A549 (cell line): ENCODE measurements around the gene CFAP77. TPM values are rescaled to one million over a fixed set of nuclear protein-coding genes. Genes with fewer than 3 reads are reported as not detected.

ENCODE experiments used
- ATAC-seq, 2 experiments: fragments of 200-7000 bp in 1 of 2; fragments of >200 bp in 1 of 2; cut with Nextera tagmentation in 1 of 2; cut with Tn5 transposase in 1 of 2; 3 replicates each; pipeline versions ENCODE4 v1.8.0 to v1.9.1; 2018 to 2020; ENCODE audit warnings: mild to moderate bottlenecking in 1 of 2, moderate library complexity in 1 of 2
- CTCF ChIA-PET: fragments of 300-600 bp; sonication (Branson Sonifier 250); formaldehyde crosslinking; extraction: SDS; loops from one replicate; lab custom pipeline; 2021; ENCODE audit warnings: antibody characterized with exemption, inconsistent platforms; lab: Yijun Ruan, JAX
- POLR2A ChIA-PET: fragments of 350-600 bp; formaldehyde crosslinking; extraction: SDS; loops from one replicate; lab custom pipeline; 2021; ENCODE audit warnings: antibody characterized with exemption, inconsistent platforms; lab: Yijun Ruan, JAX
- DNase-seq, 2 experiments: peaks; one replicate each; pipeline versions ENCODE4 v3.0.0 to v3.0.0-alpha.2; 2011 to 2016; ENCODE audit warnings: low read depth in 1 of 2, low spot score in 1 of 2
- FAIRE-seq: peaks from 2 replicates; lab custom pipeline; 2011; peaks lifted over from hg19 to GRCh38; lab: Jason Lieb, UNC
- H3K27ac ChIP-seq, 2 experiments: fragments of >200 bp; sonication (Bioruptor Twin); formaldehyde crosslinking; 3 replicates each; pipeline ENCODE4 v1.5.1; 2016 to 2017
- H3K4me1 ChIP-seq: fragments of >200 bp; sonication (Bioruptor Twin); formaldehyde crosslinking; 3 replicates; pipeline ENCODE4 v1.6.1; 2016
- H3K4me2 ChIP-seq: fragments of >200 bp; sonication (Bioruptor Twin); formaldehyde crosslinking; 3 replicates; pipeline ENCODE4 v1.6.1; 2016
- H3K4me3 ChIP-seq: fragments of >200 bp; sonication (Bioruptor Twin); formaldehyde crosslinking; 3 replicates; pipeline ENCODE4 v1.5.1; 2016
- H3K9me3 ChIP-seq: fragments of >200 bp; sonication (Bioruptor Twin); formaldehyde crosslinking; 3 replicates; pipeline ENCODE4 v1.6.1; 2016
- CHD2 ChIP-seq: fragments of 150-350 bp; IDR thresholded peaks from 2 replicates; pipeline ENCODE4 v1.6.1; 2014; ENCODE audit warnings: low read length; ENCODE audit not compliant: partially characterized antibody
- EHF ChIP-seq: fragments of 250-450 bp; sonication (Bioruptor Pico); IDR thresholded peaks from 2 replicates; pipeline ENCODE4 v1.5.0; 2020; ENCODE audit warnings: mild to moderate bottlenecking
- EHMT2 ChIP-seq: fragments of 200-600 bp; sonication (generic); IDR thresholded peaks from 2 replicates; pipeline ENCODE4 v1.6.1; 2016; ENCODE audit warnings: antibody characterized with exemption, low read depth, mild to moderate bottlenecking, moderate library complexity
- EP300 ChIP-seq, 2 experiments: fragments of >200 bp; sonication (Bioruptor Twin); formaldehyde crosslinking; IDR thresholded peaks; 2 replicates in 1 of 2; 3 replicates in 1 of 2; pipeline ENCODE4 v1.6.1; 2016 to 2017
- ESRRA ChIP-seq: fragments of 150-350 bp; IDR thresholded peaks from 2 replicates; pipeline ENCODE4 v1.6.1; 2014; ENCODE audit warnings: mild to moderate bottlenecking, low read length, borderline replicate concordance
- HDAC2 ChIP-seq: fragments of 200-600 bp; sonication (generic); IDR thresholded peaks from 2 replicates; pipeline ENCODE4 v1.6.1; 2016
- HOXA7 ChIP-seq: fragments of 250-450 bp; sonication (Bioruptor Pico); IDR thresholded peaks from 2 replicates; pipeline ENCODE4 v1.5.0; 2020; ENCODE audit warnings: mild to moderate bottlenecking, moderate library complexity
- JUN ChIP-seq, 2 experiments: fragments of >200 bp; sonication (Bioruptor Twin); formaldehyde crosslinking; IDR thresholded peaks; 2 replicates in 1 of 2; 3 replicates in 1 of 2; pipeline ENCODE4 v1.6.1; 2016 to 2017
- KDM5A ChIP-seq: fragments of 200-600 bp; sonication (generic); IDR thresholded peaks from 2 replicates; pipeline ENCODE4 v1.6.1; 2016; ENCODE audit warnings: antibody characterized with exemption, mild to moderate bottlenecking
- MAFK ChIP-seq: fragments of 450-650 bp; IDR thresholded peaks from 2 replicates; pipeline ENCODE4 v1.6.1; 2014; ENCODE audit not compliant: partially characterized antibody
- MAZ ChIP-seq: fragments of 150-350 bp; IDR thresholded peaks from 2 replicates; pipeline ENCODE4 v1.6.1; 2014; ENCODE audit warnings: antibody characterized with exemption, low read depth, low read length, borderline replicate concordance
- MYC ChIP-seq: IDR thresholded peaks from 2 replicates; pipeline ENCODE4 v1.6.1; 2012; ENCODE audit warnings: mild to moderate bottlenecking, inconsistent platforms, low read length, improper control_type of control experiment, borderline replicate concordance
- NR3C1 ChIP-seq: fragments of >200 bp; sonication (Bioruptor Twin); formaldehyde crosslinking; IDR thresholded peaks from 3 replicates; pipeline ENCODE4 v1.6.1; 2017
- PHF8 ChIP-seq: fragments of 200-600 bp; sonication (generic); IDR thresholded peaks from 2 replicates; pipeline ENCODE4 v1.6.1; 2016; ENCODE audit warnings: low read depth, mild to moderate bottlenecking, antibody characterized with exemption, moderate library complexity, borderline replicate concordance
- RCOR1 ChIP-seq: fragments of 150-350 bp; IDR thresholded peaks from 2 replicates; pipeline ENCODE4 v1.6.1; 2014; ENCODE audit warnings: antibody characterized with exemption, low read length, low read depth
- RNF2 ChIP-seq: fragments of 200-600 bp; sonication (generic); IDR thresholded peaks from 2 replicates; pipeline ENCODE4 v1.6.1; 2016; ENCODE audit warnings: low read depth, mild to moderate bottlenecking, antibody characterized with exemption, moderate library complexity, borderline replicate concordance
- SMC3 ChIP-seq: fragments of >200 bp; sonication (Bioruptor Twin); formaldehyde crosslinking; IDR thresholded peaks from 3 replicates; pipeline ENCODE4 v1.6.1; 2018; ENCODE audit warnings: inconsistent platforms
- ZC3H11A ChIP-seq: fragments of 450-650 bp; IDR thresholded peaks from 2 replicates; pipeline ENCODE4 v1.6.1; 2014; ENCODE audit warnings: antibody characterized with exemption, mild to moderate bottlenecking
- ZFP36 ChIP-seq: fragments of 450-650 bp; IDR thresholded peaks from 2 replicates; pipeline ENCODE4 v1.6.1; 2014; ENCODE audit warnings: borderline replicate concordance; ENCODE audit not compliant: partially characterized antibody
- ZNF302 ChIP-seq: fragments of 250-450 bp; sonication (Bioruptor Pico); IDR thresholded peaks from 2 replicates; pipeline ENCODE4 v1.9.0; 2021; ENCODE audit warnings: inconsistent platforms, mild to moderate bottlenecking, moderate library complexity
- WGBS: methylation state at CpG from one replicate; pipeline ENCODE4 v1.1.6; 2017; ENCODE audit errors: missing lambda C conversion rate; 5-methylcytosine and 5-hydroxymethylcytosine counted together
- polyA plus RNA-seq, 4 experiments: library from polyadenylated mRNA; depleted of rRNA in 3 of 4; stranded (reverse); fragments of >200 nt; fragmentation: RNase III in 1 of 4; extraction: RNeasy Plus Mini Kit Qiagen cat#74134 plus additional on column Dnase treatment in 1 of 4; gene quantifications; 2 replicates in 3 of 4; 3 replicates in 1 of 4; pipeline ENCODE4 v1.2.3, GENCODE V29; 2011 to 2017
- TF ChIP-seq, protein P1 (sequence below): fragments of 200-600 bp; sonication (generic); IDR thresholded peaks from 2 replicates; pipeline ENCODE4 v1.6.1; 2016; ENCODE audit warnings: antibody characterized with exemption, mild to moderate bottlenecking, moderate library complexity
- TF ChIP-seq, protein P2 (sequence below): IDR thresholded peaks from 2 replicates; pipeline ENCODE4 v1.6.1; 2012
- TF ChIP-seq, protein P3 (sequence below): fragments of 150-350 bp; IDR thresholded peaks from 2 replicates; pipeline ENCODE4 v1.6.1; 2014; ENCODE audit warnings: low read depth, mild to moderate bottlenecking, low read length
- TF ChIP-seq, protein P4 (sequence below): IDR thresholded peaks from 2 replicates; pipeline ENCODE4 v1.6.1; 2012
- TF ChIP-seq, protein P5 (sequence below): fragments of >200 bp; sonication (Bioruptor Twin); formaldehyde crosslinking; IDR thresholded peaks from 3 replicates; pipeline ENCODE4 v1.6.1; 2016

The CFAP77 gene
- polyA plus RNA-seq, 2 of the 4 experiments (the other 2 are of a cell fraction), result 0.05 TPM; not detected in 1

DNA sequence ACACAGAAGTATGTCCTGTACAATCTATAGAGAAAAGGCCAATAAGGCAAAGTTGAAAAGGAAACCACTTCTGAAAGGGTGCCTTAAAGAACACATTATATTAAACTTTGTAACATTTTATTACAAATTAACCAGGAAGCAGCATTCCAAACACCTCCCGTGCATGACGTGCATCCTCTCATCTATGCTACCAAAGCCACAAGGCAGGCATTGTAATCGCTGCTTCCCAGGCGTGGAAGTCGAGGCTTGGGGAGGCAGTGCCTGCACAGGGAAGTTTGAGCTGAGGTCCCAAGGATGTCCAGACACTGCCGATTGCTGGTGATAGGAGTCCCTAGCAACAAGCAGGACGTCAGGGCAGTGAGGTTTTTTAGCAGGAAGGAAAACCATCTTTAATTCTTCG is 128.1 kb downstream of the CFAP77 start (continued):
- no peak for TF ChIP-seq EP300 (IDR thresholded peaks at IDR 0.05)
- TF ChIP-seq, all 56 proteins: peak for 0

DNA sequence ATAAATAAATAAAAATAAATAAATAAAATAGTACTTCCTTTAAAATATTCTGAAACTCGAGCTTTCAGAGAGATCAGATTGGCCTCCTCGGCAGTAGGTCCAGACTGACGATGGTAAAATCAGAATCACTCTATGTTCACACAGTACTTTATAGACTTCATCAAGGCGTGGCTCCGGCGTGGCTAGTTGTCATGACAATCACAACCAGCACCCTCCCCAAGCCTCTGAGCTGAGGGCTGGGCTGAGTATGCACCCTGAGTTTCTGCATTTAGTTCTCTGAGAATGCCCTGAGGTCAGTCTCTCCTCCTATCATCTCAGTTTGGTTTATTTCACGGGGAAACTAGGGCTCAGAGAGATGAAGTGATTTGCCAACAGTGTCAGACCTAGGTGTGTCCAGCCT is 129.1 kb downstream of the CFAP77 start:
- Histone ChIP-seq H3K4me3 (no peak overlapping the region), H3K27ac (no peak overlapping the region)
- POLR2A ChIA-PET, result no interaction called here
- peak in 1 of 2 experiments; percentile 13 for DNase-seq
- FAIRE-seq, result no peak
- no peak for TF ChIP-seq SMC3
- no peak for TF ChIP-seq ZC3H11A
- no peak for TF ChIP-seq HOXA7 (CRISPR knock-in tag)
- TF ChIP-seq, protein P1, sequence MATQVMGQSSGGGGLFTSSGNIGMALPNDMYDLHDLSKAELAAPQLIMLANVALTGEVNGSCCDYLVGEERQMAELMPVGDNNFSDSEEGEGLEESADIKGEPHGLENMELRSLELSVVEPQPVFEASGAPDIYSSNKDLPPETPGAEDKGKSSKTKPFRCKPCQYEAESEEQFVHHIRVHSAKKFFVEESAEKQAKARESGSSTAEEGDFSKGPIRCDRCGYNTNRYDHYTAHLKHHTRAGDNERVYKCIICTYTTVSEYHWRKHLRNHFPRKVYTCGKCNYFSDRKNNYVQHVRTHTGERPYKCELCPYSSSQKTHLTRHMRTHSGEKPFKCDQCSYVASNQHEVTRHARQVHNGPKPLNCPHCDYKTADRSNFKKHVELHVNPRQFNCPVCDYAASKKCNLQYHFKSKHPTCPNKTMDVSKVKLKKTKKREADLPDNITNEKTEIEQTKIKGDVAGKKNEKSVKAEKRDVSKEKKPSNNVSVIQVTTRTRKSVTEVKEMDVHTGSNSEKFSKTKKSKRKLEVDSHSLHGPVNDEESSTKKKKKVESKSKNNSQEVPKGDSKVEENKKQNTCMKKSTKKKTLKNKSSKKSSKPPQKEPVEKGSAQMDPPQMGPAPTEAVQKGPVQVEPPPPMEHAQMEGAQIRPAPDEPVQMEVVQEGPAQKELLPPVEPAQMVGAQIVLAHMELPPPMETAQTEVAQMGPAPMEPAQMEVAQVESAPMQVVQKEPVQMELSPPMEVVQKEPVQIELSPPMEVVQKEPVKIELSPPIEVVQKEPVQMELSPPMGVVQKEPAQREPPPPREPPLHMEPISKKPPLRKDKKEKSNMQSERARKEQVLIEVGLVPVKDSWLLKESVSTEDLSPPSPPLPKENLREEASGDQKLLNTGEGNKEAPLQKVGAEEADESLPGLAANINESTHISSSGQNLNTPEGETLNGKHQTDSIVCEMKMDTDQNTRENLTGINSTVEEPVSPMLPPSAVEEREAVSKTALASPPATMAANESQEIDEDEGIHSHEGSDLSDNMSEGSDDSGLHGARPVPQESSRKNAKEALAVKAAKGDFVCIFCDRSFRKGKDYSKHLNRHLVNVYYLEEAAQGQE, result no peak
- no peak for TF ChIP-seq JUN (IDR thresholded peaks at IDR 0.05)
- TF ChIP-seq, protein P2, sequence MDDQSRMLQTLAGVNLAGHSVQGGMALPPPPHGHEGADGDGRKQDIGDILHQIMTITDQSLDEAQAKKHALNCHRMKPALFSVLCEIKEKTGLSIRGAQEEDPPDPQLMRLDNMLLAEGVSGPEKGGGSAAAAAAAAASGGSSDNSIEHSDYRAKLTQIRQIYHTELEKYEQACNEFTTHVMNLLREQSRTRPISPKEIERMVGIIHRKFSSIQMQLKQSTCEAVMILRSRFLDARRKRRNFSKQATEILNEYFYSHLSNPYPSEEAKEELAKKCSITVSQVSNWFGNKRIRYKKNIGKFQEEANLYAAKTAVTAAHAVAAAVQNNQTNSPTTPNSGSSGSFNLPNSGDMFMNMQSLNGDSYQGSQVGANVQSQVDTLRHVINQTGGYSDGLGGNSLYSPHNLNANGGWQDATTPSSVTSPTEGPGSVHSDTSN, result no peak
- TF ChIP-seq EHMT2, result no peak
- no peak for TF ChIP-seq HDAC2
- TF ChIP-seq ESRRA, result no peak
- no peak for TF ChIP-seq MAZ
- TF ChIP-seq, all 56 proteins: peak for 0
- WGBS, result 62% methylated on average over 7 of the region's 7 CpGs
- no peak overlapping the region for H3K4me2 ChIP-seq
- CTCF ChIA-PET, result interaction anchor here (1.1 kb wide), 1 partner anchor 30 kb away, joined by 3 read pairs; no protein-coding TSS in a partner anchor
- ATAC-seq, result peak in 1 of 2 experiments; percentile 29; a peak in 1 of 6 replicates
- H3K9me3 ChIP-seq, result peaks cover 14% of the 10 kb centered on the region
- no peaks in the 10 kb centered on the region for H3K4me1 ChIP-seq

DNA sequence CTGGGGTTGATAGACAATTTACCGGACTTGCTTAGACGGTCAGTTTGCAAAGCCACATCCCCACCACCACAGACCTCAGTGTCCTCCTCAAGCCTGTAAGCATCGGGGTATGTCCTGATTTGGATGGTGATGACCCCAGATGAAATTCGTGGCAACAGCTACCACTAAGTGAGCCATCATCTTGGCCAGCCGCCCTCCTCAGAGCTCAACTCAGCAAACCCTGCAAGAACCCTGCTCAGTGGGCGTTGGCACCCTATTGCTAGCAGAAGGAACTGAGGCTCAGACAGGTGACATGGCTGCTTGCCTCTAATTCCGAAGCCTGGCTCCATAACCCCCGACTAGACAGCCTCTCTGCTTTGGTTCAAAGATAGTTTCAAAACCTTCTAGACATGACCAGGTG is 131.0 kb downstream of the CFAP77 start:
- Histone ChIP-seq H3K4me2 (no peak overlapping the region), H3K27ac (no peak overlapping the region)
- ATAC-seq, result no peak
- CTCF ChIA-PET, result no interaction called here
- POLR2A ChIA-PET, result no interaction called here
- WGBS, result 53% methylated on average over 8 of the region's 8 CpGs
- TF ChIP-seq ZFP36, result no peak
- no peak for TF ChIP-seq MYC
- no peak for TF ChIP-seq JUN (IDR thresholded peaks at IDR 0.05)
- TF ChIP-seq, protein P3, sequence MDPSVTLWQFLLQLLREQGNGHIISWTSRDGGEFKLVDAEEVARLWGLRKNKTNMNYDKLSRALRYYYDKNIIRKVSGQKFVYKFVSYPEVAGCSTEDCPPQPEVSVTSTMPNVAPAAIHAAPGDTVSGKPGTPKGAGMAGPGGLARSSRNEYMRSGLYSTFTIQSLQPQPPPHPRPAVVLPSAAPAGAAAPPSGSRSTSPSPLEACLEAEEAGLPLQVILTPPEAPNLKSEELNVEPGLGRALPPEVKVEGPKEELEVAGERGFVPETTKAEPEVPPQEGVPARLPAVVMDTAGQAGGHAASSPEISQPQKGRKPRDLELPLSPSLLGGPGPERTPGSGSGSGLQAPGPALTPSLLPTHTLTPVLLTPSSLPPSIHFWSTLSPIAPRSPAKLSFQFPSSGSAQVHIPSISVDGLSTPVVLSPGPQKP, result no peak
- TF ChIP-seq, protein P1, result no peak
- TF ChIP-seq EHF (CRISPR knock-in tag), result no peak
- no peak for TF ChIP-seq RNF2
- TF ChIP-seq MAFK, result no peak
- TF ChIP-seq, protein P4, sequence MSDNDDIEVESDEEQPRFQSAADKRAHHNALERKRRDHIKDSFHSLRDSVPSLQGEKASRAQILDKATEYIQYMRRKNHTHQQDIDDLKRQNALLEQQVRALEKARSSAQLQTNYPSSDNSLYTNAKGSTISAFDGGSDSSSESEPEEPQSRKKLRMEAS, result no peak
- TF ChIP-seq ZNF302 (CRISPR knock-in tag), result no peak
- TF ChIP-seq, protein P5, sequence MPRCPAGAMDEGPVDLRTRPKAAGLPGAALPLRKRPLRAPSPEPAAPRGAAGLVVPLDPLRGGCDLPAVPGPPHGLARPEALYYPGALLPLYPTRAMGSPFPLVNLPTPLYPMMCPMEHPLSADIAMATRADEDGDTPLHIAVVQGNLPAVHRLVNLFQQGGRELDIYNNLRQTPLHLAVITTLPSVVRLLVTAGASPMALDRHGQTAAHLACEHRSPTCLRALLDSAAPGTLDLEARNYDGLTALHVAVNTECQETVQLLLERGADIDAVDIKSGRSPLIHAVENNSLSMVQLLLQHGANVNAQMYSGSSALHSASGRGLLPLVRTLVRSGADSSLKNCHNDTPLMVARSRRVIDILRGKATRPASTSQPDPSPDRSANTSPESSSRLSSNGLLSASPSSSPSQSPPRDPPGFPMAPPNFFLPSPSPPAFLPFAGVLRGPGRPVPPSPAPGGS, result no peak
- TF ChIP-seq NR3C1, result no peak
- no peak for TF ChIP-seq RCOR1
- no peak for TF ChIP-seq KDM5A
- no peak for TF ChIP-seq CHD2
- TF ChIP-seq PHF8, result no peak
- TF ChIP-seq, all 56 proteins: peak for 0
- DNase-seq (no peak), FAIRE-seq (no peak)
- Histone ChIP-seq H3K4me1 (no peaks in the 10 kb centered on the region), H3K9me3 (peaks cover 3% of the 10 kb centered on the region; the same call in 1 of the 3 replicates), H3K4me3 (no peak overlapping the region)
